GM18909 (cell line): ENCODE results near the gene RPUSD3.

Experiments
- ATAC-seq: cut with Tn5 transposase; IDR thresholded peaks from one replicate; pipeline ENCODE4 v1.9.1; 2021; ENCODE audit warnings: mild to moderate bottlenecking; ENCODE audit not compliant: unreplicated experiment, poor library complexity

Gene RPUSD3

DNA sequence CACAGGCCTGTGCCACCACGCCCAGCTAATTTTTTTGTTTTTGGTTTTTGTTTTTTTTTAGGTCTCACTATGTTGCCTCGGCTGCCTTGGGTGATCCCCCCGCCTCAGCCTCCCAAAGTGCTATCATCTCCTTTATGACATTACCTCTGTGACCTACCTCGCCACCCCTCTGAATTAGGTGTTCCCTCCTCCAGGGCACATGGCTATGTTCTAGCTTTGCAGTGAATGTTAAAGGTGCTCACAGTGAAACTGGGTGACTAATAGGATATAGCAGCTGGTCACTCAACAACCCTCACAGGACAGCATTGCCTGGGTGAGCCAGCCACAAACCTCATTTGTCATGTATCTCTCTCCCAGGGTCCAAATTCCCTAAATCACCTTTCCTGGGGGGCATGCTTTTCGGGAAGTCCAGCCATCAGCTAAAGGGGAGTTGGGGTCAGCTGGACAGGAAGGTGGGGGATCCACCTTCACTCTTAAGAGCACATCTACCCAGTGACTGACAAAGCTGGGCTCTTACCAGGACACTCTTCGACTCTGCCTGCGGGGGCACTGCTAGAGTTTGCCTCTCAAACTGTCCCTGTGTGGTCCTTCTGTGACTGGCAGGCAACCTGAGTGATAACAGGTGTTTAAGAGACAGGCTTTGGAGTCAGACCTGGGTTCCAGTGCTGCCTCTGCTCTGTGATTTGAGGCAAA is 35.3 kb downstream of the RPUSD3 start:
- peak; percentile 55 for ATAC-seq

DNA sequence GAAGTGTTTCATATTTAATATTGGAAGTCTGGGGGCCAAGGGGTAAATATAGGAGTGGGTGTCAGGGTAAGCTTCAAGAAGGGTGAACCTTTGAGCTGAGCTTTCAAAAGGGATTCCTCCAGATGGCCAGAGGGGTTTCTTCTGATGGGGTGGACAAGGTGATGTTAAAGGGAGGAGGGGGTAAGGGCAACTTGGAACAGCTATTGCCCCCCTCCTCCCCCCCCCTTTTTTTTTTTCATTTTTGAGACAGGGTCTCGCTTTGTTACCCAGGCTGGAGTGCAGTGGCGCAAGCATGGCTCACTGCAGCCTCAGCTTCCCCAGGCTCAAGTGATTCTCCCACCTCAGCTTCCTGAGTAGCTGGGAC is 35.8 kb downstream of the RPUSD3 start:
- no peak for ATAC-seq

DNA sequence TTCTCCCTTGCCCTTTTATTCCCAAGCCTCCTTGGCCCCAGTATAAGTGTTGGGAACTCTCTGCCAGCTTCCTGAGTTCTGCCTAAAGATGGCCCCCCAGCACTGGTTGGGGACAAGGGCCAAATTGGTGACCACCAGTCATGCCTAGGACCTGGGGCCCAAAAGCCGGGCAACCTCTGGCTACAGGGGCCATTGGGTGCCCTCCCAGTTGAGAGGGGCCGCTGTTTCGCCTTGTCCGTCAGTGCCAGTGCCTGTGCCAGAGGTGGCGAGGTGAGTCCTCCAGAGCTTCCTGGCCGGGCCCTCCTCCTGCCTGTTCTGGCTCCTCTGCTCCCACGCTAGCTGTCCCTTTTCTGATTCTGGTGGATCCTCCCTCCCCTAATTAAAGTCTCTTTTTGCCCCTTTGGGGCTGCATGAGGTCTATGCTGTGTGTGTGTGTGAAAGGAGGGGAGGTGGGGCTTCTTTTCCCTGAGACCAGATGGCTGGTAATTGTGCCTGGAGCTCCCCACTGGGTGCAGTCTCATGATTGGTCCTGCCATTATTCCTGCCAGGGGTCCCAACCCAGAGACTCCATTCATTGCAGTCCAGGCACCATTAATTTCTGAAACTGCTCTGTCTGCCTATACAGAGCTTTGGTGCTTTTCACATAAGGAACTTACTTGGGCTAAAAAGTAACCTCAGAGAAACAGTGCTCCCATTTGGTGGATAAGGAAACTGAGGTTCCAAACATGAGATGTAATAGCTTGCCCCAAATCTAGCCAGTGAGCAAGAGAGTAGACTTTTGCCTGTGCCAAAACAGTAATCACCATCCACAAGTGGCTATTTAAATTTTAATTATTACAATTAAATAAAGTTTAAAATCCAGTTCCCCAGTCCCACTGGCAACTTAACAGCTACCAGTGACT is 36.9 kb downstream of the RPUSD3 start:
- no peak for ATAC-seq

DNA sequence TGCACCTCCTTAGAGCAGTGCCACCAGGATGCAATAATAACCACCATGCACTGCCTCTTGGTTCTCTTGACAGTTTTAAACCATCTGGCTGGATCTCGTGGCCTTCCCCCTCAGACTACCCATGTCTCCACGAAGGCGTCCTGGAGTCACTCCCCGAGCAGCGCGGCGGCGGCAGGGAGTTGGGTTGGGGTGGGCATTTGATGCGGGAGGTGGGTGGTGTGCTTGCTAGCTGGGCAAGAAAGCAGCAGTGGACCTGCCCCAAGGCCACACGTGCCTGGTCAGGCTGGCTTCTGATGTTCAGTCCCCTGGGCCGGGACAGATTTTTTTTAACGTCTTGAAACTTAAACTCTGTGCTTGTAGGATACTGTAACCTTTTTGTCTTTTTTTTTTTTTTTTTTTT is 37.7 kb downstream of the RPUSD3 start:
- ATAC-seq = no peak

DNA sequence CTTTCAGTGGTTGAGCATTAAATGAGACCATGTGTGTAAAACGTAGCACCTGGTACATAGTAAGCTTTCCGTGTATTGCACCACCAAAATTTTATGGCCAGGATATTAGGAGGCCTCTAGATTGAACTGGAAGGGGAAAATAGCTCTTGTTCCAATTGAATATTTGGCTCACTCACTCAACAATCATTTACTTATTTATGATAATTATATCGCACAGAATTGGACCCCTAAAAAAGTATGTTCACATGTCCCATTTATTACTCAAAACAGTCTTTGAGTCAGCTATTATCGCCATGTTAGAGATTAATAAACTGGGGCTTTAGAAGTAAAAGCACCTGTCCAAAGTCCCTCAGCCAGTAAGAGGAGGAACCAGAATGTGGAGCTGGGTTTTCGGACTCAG is 38.8 kb downstream of the RPUSD3 start:
- ATAC-seq = no peak

DNA sequence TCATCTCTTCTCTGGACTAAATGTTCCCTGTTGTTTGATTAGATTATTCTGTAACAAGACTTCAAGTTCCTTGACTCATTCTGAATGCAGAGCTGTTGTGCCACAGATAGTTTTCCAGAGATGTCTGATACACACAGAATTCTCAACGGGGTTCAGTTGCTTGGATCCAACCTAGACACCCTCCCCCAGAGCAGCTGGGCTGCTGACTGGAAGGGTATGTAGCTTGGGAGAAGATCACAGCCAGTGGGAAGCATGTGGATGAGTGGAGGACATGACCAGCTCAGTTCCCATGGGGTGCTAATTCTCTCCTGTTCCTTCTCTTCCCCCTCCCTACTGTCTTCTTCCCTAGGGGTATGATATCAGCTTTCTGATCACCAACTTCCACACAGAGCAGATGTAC is 40.3 kb downstream of the RPUSD3 start:
- ATAC-seq = no peak

DNA sequence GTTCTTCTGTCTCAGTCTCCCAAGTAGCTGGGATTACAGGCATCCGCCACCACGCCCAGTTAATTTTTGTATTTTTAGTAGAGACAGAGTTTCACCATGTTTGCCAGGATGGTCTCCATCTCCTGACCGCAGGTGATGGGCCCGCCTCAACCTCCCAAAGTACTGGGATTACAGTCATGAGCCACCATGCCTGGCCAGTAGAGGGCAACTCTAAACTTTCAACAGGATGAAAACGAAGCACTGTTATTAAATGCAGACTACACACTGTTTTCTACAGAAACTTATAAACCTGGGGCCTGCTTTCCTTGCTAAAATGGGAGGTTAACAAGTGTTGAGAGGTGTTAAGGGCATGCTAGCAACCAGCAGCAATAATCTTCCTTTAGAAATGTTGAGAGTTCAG is 43.3 kb downstream of the RPUSD3 start:
- no peak for ATAC-seq

DNA sequence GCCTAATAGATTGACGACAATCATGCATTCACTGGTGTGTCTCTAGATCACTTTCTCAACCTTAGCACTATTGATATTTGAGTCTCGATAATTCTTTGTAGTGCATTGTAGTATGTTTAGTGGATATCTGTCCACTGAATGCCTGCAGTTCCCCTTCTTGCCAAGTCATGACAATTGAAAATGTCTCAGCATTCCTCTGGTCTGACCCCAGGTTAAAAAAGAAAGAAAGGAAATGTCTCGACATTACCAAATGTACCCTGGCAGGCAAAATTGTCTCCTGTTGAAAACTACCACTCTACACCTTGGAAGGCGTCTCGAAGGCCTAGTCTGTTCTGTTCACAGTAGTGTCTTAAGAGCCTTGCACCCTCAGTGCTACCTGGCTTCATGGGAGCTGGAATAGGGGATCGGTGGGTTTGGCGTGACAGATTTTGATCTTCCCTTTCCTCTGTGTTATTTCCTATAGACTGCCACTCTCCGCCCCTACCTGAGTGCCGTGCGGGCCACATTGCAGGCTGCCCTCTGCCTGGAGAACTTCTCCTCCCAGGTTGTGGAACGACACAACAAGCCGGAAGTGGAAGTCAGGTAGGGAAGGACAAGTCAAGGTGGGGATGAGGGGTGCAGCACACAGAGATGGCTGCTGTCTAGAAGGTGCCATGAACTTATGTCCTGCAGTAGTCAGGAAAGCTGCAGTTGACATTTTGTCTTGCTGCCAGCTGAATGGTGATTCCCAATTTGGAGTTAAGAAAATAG is 46.4 kb downstream of the RPUSD3 start:
- ATAC-seq = no peak

DNA sequence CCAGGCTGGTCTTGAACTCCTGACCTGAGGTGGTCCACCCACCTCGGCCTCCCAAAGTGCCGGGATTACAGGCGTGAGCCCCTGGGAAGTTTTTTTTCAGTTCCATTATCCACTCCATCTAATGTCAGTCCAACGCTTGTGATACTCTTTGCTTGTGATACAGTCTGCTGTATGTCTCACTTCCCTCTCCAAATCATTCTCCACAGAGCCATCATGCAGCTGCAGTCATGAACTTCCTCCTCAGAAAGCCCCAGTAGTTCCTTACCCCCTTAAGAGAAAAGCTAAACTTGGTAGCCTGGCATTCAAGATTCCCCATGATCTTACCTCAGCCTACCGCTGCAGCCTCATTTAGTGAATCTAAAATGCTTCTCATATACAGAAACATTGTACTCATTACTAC is 48.6 kb downstream of the RPUSD3 start:
- no peak for ATAC-seq

DNA sequence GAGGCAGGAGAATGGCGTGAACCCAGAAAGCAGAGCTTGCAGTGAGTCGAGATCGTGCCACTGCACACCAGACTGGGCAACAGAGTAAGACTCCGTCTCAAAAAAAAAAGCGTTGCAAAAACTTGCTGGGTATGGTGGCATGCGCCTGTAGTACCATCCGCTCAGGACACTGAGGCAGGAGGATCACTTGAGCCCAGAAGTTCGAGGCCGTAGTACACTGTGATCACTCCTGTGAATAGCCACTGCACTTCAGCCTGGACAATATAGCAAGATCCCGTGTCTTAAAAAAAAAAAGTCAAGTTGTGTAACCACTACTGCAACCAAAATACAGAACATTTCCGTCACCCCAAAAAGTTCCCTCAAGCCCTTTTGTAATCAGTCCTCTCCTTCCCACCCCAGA is 49.4 kb downstream of the RPUSD3 start:
- ATAC-seq = no peak

DNA sequence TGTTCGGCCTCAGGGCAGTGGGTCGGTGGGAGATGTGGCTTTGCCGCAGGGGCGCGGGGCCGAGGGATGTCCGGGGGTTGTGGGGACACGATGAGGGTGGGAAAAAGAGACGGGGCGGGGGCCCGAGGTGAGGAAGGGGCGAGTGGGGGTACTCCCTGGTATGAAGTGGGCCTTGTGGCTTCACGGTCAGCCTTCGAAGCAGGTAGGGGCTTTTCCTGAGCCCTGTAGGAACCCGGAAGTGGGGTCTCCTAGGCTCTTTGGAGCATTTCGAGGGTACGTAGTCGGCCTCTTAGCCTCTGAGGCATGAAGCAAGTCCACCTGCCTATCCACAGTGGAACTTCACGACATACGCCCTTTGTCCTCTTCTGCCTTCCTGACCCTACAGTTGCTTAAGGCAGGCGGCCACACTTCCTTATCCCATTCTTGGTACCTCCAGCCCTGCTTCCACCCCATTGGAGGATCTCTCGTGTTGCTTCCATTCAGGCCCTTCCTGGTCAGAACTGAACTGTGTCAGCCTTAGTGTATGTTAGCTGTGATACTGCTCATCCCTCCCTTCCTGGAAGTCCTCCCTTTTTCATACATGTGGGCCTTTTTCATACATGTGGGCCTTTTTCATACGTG is 50.5 kb downstream of the RPUSD3 start:
- no peak for ATAC-seq

DNA sequence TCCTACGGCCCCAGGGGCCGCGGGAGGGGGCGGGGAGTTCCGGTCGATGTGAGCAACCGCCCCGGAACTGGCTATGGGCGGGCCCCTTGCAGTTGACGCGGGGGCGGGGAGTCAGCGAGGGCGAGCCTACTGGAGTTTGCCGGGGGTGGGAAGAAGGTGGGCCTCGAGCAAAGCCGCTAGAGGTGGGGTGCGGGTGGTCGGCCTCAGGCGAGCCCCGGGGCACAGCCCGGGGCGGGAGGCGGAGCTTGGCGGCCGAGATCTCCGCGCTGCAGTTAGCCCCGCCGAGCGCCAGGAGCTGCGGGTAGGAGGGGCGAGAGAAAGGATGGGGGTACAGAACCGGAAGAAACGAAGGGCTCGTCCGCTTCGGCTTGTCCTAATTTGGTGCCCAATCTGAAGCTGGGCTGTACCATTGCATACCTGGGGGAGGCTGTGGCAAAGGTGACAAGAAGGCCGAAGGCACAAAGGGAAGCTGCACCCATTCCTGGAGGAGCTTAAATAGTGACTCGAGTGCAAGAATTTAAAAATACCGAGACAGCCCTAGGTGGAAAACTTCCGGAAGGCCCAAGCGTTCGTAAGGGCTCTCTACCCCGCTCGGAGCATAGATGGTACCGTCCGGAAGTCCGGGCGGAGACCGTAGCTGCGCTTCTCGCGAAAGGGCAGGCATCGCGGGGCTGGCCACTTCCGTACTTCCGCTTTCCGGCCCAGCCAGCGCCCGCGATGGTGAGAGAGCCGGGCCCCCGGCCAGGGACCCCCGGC is 51.2 kb downstream of the RPUSD3 start, which contains the start of the genes ARPC4 and TADA3:
Gene ARPC4 (plus strand): TSS at position 678 of the 756 bp plus-strand sequence. CDS start 40 bp downstream, at position 718.
Gene TADA3 (minus strand): TSS at position 69 of the 756 bp plus-strand sequence. CDS start 1,007 bp downstream, outside the sequence.
- ATAC-seq = peak; percentile 87

DNA sequence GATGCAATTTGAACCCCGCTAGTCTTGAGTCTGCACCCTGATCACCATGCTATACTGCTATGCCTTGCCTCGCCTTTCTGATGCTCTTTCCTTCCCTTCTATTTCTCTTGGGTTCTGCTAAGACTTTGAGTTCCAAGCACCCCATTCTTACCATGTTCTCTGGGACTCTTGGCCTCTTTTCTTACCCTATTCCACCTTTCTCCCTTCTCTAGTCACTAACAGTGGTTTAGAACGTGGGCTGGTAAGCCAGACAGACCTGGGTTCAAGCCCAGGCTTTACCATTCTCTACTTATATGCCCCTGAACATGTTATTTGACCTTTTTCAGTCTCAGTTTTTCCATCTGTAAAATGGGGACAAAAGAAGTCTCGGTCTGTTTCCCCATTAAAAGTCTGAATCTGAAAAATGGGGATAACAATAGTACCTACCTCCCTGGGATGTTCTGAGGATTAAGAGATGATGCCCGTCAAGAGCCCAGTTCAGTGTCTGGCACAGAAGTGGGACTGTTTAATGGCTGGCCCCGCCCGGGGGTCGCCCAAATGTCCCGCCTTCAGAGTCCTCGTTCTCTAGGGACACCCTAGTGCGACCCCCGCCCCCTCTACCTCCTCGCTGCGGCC is 51.9 kb downstream of the RPUSD3 start:
- ATAC-seq = no peak

DNA sequence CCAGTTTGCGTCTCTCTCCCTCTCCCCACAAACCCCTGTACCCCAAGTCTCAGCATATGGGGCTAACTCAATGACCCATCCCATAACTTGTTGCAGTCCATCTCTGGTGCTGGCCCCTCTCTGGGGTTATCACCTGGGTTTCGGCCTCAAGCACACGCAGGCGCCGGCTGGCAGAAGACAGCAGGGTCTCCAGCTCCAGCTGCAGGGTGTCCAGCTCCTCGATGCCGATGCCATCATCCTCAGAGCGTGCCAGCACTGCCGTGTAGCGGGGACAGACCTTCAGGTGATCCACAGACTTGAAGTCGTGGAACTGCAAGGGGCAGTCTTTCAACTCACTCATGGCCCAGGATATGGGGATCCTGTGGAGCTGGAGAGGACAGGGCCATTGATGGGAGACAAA is 52.7 kb downstream of the RPUSD3 start:
- ATAC-seq = no peak
